Naive thymus-derived CD8-positive, alpha-beta T cell (primary cell): ENCODE results near the gene CLASP1. TPM values are rescaled to one million over a fixed set of nuclear protein-coding genes. Genes with fewer than 3 reads are reported as not detected.
"Not testable (repeated sequence)": the region's sequence is repeated elsewhere in the genome, so short reads cannot be mapped to it uniquely, and the experiment has no call there.

ENCODE experiments used
- ATAC-seq, 2 donors: fragments of 150-1000 bp; cut with Tn5 transposase in 1 of 2; sonication (Bioruptor Pico), chemical (Tn5 transposase) in 1 of 2; 1 replicate in 1 of 2; 2 replicates in 1 of 2; pipeline ENCODE4 v1.10.0; 2021; ENCODE audit warnings: mild to moderate bottlenecking in 2 of 2, moderate library complexity in 2 of 2
- POLR2A ChIA-PET: fragments of 350-600 bp; sonication (Branson Sonifier 250); formaldehyde crosslinking; loops from one replicate; lab custom pipeline; 2021; ENCODE audit warnings: antibody characterized with exemption; lab: Charles Lee
- DNase-seq, 10 donors: peaks; one replicate each; pipeline versions ENCODE4 v3.0.0 to v3.0.0-alpha.2; 2020 to 2022
- H3K27ac Mint-ChIP-seq, 10 donors: one replicate each; pipeline ENCODE4 v1.8.0; 2020 to 2022; ENCODE audit warnings: mild to moderate bottlenecking in 10 of 10, mixed read lengths in 10 of 10, moderate library complexity in 4 of 10, inconsistent platforms in 1 of 10
- H3K27me3 Mint-ChIP-seq, 5 donors: one replicate each; pipeline ENCODE4 v1.8.0; 2021 to 2022; ENCODE audit warnings: mixed read lengths in 5 of 5
- H3K36me3 Mint-ChIP-seq, 3 donors: one replicate each; pipeline ENCODE4 v1.8.0; 2020 to 2022; ENCODE audit warnings: mixed read lengths in 3 of 3, mild to moderate bottlenecking in 2 of 3, inconsistent platforms in 1 of 3
- H3K4me1 Mint-ChIP-seq, 4 donors: one replicate each; pipeline ENCODE4 v1.8.0; 2021 to 2022; ENCODE audit warnings: mixed read lengths in 4 of 4
- H3K4me3 Mint-ChIP-seq, 10 donors: one replicate each; pipeline ENCODE4 v1.8.0; 2020 to 2022; ENCODE audit warnings: mild to moderate bottlenecking in 10 of 10, mixed read lengths in 10 of 10, moderate library complexity in 6 of 10, inconsistent platforms in 1 of 10
- H3K9me3 Mint-ChIP-seq, 9 donors: one replicate each; pipeline ENCODE4 v1.8.0; 2020 to 2022; ENCODE audit warnings: mixed read lengths in 9 of 9, mild to moderate bottlenecking in 3 of 9, inconsistent platforms in 1 of 9, moderate library complexity in 1 of 9
- polyA plus RNA-seq, 3 donors: library from polyadenylated mRNA; unstranded; fragments of 300-500 nt; fragmentation: Illumina TruSeq; gene quantifications; one replicate each; pipeline ENCODE4 v1.2.3, GENCODE V29; 2021
- total RNA-seq, 8 experiments: library from RNA in 2 of 8; stranded (reverse) in 2 of 8; gene quantifications; one replicate each; pipeline ENCODE4 v1.2.3 and lab custom pipeline; 2021 to 2026

CLASP1 gene
- total and polyA plus RNA-seq, 5 experiments from 2014 or later = 10.8 to 73.5 (median 15.2) TPM

DNA sequence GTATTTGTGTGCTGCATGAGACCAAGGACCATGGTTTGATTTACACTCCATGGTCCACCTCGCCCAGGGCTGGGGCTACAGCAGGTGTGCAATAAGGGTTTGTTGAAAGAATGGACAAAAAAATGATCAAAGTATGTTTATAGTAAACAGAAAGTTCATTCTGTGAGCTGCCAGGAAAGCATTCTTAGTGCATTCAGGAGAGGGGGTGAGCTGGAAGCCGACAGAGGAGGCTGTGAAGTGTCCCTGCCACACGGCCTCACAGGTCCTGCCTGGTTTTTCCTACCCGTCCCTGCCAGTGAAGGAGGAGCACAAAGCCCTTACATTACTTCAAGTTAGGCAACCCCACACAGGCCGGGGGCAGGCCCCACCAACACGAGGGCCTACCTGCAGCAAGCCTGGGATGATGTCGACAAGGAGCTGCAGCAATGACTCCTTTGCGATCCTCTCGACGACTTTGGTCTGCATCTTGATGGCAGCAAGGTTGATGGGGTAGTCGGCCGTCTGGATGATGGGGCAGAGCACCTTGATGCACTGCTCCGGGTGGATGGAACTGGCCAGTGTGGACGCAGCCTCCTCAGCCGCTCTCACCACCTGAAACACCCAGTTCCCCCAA, 301.0 kb downstream of the CLASP1 start:
- H3K36me3 Mint-ChIP-seq = peaks cover 5 to 91% (median 26%) of the 10 kb centered on the region in 3 donors
- DNase-seq = no peak

DNA sequence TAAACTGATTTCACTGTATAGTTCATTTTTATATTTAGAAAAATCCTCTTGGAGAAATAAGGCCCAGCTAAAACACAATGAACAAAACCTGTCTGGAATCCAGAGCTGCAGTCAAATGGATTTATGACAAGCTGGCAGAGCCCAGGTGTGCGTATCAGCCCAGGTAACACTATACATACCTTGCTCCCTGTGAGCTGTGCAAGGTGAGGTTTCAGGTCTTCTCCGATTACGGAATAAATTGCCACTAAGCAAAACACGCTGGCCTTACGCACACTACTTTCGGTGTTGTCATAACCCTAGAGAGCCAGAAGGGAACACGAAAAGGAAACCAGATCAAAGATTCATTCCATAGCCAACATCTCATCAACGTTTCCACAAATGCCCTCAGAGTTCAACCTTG, 302.4 kb downstream of the CLASP1 start:
- ATAC-seq (no peak), DNase-seq (no peak)
- Mint-ChIP-seq H3K36me3 (peaks cover 5 to 92% (median 29%) of the 10 kb centered on the region in 3 donors), H3K27me3 (no peaks in the 10 kb centered on the region), H3K27ac (peak overlapping the region in 1 of 10 donors; percentile 41), H3K9me3 (no peaks in the 10 kb centered on the region), H3K4me1 (peaks cover 0 to 2% (median 0%) of the 10 kb centered on the region in 4 donors), H3K4me3 (no peak overlapping the region)
- POLR2A ChIA-PET = no interaction called here

More for the DNA sequence above, 301.0 kb downstream of the CLASP1 start:
- H3K27ac Mint-ChIP-seq = peak overlapping the region in 1 of 10 donors; percentile 82
- peaks cover 0 to 2% (median 0%) of the 10 kb centered on the region in 4 donors for H3K4me1 Mint-ChIP-seq
- POLR2A ChIA-PET = interaction anchor here (0.6 kb wide), 1 partner anchor 27 kb away, joined by 5 read pairs; no protein-coding TSS in a partner anchor
- no peak overlapping the region for H3K4me3 Mint-ChIP-seq
- H3K27me3 Mint-ChIP-seq = no peaks in the 10 kb centered on the region
- no peaks in the 10 kb centered on the region for H3K9me3 Mint-ChIP-seq
- ATAC-seq = no peak

DNA sequence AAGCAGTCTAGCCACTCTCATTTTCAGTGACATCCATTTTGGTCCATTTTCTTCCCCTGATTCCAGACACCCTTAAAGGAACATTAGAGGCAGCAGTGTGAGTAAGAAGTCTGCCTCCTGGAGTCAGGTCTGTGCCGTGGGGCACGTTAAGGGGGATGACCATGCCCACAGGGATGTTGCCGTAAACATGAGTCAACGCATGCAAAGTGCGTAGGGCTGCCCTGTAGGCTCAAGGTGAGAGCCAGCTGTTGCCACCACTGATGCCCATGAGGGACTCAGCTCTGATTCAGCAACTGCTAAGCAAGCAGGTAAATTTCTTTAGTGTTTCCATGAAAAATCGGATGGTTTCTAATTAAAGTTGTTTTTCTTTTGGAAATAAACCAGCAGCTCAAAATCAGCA, 302.9 kb downstream of the CLASP1 start:
- no peak for ATAC-seq
- POLR2A ChIA-PET = no interaction called here
- no peaks in the 10 kb centered on the region for H3K9me3 Mint-ChIP-seq

DNA sequence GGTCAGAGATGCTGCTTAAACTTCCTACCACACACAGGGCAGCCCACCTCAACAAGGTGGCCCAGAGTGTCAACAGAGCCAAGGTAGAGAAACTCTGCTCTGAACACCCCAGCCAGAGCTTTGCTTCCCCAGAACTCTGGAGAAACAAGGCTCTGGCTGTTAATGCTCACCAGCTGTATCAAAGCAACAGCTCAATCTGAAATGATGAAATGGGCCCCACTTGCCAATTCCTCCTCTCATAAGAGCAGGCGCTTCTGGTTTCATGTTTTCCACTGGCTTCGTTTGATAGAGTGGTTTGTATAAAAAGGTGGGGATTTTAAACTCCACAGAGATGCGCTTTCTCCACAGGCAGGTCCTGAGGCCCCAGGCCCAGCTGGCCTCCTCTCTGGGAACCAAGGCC, 303.4 kb downstream of the CLASP1 start:
- Mint-ChIP-seq H3K36me3 (peaks cover 5 to 92% (median 29%) of the 10 kb centered on the region in 3 donors), H3K27ac (no peak overlapping the region)
- POLR2A ChIA-PET = no interaction called here

More for the DNA sequence above, 302.9 kb downstream of the CLASP1 start:
- peaks cover 0 to 2% (median 0%) of the 10 kb centered on the region in 4 donors for H3K4me1 Mint-ChIP-seq
- H3K27ac Mint-ChIP-seq = no peak overlapping the region
- peaks cover 5 to 92% (median 29%) of the 10 kb centered on the region in 3 donors for H3K36me3 Mint-ChIP-seq
- no peak overlapping the region for H3K4me3 Mint-ChIP-seq
- no peaks in the 10 kb centered on the region for H3K27me3 Mint-ChIP-seq
- DNase-seq = no peak

DNA sequence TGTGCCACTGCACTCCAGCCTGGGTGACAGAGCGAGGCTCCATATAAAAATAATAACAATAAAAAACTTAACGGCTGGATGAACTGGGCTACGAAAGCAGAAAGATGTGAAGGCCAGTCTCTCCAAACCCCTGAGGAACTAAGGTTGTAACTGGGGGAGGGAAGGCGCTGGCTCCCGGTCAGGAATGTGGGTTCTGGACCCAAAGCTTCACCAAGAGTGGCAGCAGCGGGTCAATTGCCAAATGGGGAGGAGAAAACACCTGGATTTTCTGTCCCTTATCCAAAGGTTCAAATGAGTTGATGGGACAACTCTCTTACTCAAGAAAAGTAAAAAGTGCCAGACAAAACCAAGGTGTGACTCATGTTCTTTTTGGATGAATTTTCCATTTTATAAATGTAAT, 304.2 kb downstream of the CLASP1 start:
- Mint-ChIP-seq H3K4me1 (peaks cover 0 to 6% (median 0%) of the 10 kb centered on the region in 4 donors), H3K27ac (peak overlapping the region in 1 of 10 donors; percentile 10), H3K36me3 (peaks cover 5 to 92% (median 28%) of the 10 kb centered on the region in 3 donors), H3K9me3 (no peaks in the 10 kb centered on the region), H3K27me3 (no peaks in the 10 kb centered on the region), H3K4me3 (no peak overlapping the region)
- ATAC-seq (no peak), DNase-seq (no peak)
- POLR2A ChIA-PET = no interaction called here

More for the DNA sequence above, 303.4 kb downstream of the CLASP1 start:
- Mint-ChIP-seq H3K4me1 (peaks cover 0 to 3% (median 0%) of the 10 kb centered on the region in 4 donors), H3K4me3 (no peak overlapping the region), H3K9me3 (no peaks in the 10 kb centered on the region), H3K27me3 (no peaks in the 10 kb centered on the region)
- ATAC-seq (no peak), DNase-seq (no peak)

DNA sequence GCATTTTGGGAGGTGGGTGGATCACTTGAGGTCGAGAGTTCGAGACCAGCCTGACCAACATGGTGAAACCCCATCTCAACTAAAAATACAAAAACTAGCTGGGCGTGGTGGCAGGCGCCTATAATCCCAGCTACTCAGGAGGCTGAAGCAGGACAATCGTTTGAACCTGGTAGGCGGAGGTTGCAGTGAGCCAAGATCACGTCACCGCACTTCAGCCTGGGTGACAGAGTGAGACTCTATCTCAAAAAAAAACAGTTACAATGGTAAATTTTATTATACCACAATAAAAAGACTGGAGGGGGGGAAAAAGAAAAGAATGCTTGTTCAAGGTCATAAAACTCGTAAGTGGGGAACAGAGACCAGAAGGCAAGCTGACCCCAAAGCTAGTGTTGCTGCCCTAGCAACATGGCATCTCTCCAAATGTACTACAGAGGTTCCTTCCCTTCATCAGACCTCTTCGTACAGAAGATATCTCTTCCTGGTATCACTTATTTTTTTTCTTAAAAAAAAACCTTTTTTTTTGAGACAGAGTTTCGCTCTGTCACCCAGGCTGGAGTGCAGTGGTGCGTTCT, 305.3 kb downstream of the CLASP1 start:
- H3K4me3 Mint-ChIP-seq, DNase-seq, H3K9me3 Mint-ChIP-seq, H3K4me1 Mint-ChIP-seq, ATAC-seq, POLR2A ChIA-PET, H3K27me3 Mint-ChIP-seq: not testable (repeated sequence)
- H3K36me3 Mint-ChIP-seq = peaks cover 5 to 95% (median 25%) of the 10 kb centered on the region in 3 donors
- H3K27ac Mint-ChIP-seq = peak overlapping the region in 3 of 10 donors; percentile 10 to 41 (median 19)

DNA sequence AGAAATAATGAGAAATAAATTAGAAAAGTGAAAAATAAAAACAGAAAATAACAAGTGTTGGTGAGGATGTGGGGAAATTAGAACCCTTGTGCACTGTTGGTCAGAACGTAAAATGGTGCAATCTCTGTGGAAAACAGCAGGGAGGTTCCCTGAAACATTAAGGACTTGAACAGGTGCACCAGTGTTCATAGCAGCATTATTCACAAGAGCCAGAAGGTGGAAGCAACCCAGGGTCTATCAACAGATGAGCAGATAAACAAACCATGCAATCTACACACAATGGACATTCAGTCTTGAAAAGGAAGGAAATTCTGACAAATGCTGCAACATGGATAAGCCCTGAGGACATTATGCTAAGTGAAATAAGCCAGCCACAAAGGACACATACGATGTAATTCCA, 306.1 kb downstream of the CLASP1 start:
- Mint-ChIP-seq H3K4me3 (no peak overlapping the region), H3K4me1 (peaks cover 0 to 6% (median 0%) of the 10 kb centered on the region in 4 donors), H3K27me3 (no peaks in the 10 kb centered on the region), H3K27ac (peak overlapping the region in 4 of 10 donors; percentile 10 to 61 (median 40)), H3K36me3 (peaks cover 5 to 91% (median 29%) of the 10 kb centered on the region in 3 donors), H3K9me3 (no peaks in the 10 kb centered on the region)
- POLR2A ChIA-PET = no interaction called here
- DNase-seq = no peak
- no peak for ATAC-seq

DNA sequence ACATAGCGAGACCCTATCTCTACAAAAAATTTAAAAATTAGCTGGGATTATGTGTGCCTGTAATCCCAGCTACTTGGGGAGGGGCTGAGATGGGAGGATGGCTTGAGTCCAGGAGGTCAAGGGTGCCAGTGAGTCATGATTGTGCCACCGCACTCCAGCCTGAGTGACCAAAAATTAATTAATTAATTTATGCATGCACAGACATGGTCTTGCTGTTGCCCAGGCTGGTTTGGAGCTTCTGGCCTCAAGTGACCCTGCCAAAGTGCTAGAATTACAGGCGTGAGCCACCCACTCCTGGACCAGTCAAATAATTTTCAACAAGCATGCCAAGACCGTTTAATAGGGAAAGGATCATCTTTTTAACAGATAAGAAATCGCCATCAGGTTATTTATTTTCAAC, 306.5 kb downstream of the CLASP1 start:
- peaks cover 5 to 90% (median 29%) of the 10 kb centered on the region in 3 donors for H3K36me3 Mint-ChIP-seq
- H3K27ac Mint-ChIP-seq = peak overlapping the region in 1 of 10 donors; percentile 25
- no peak for ATAC-seq
- POLR2A ChIA-PET = no interaction called here
- peaks cover 0 to 6% (median 0%) of the 10 kb centered on the region in 4 donors for H3K4me1 Mint-ChIP-seq
- no peaks in the 10 kb centered on the region for H3K27me3 Mint-ChIP-seq
- H3K4me3 Mint-ChIP-seq = no peak overlapping the region
- no peak for DNase-seq
- H3K9me3 Mint-ChIP-seq = no peaks in the 10 kb centered on the region

DNA sequence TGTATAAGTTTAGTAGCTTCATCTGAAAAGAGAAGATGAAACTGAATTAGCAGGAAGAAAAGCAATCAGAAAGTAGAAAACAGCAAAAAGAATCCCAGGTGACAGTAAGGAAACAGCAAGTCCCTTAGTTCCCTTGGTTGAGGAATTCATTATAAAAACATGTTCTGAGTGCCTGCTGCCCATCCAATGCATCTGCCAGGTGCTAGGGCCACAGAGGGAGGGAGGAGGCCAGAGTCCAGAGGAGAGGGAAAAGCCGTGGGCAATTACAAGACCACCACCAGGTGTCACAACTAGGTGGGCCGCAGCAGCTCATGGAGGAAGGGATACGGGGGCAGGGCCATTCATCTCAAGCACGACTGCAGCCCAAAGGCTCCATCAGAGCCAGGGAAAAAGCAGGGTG, 308.3 kb downstream of the CLASP1 start:
- no peak for DNase-seq
- Mint-ChIP-seq H3K27me3 (no peaks in the 10 kb centered on the region), H3K9me3 (no peaks in the 10 kb centered on the region), H3K4me1 (peaks cover 0 to 6% (median 2%) of the 10 kb centered on the region in 4 donors), H3K4me3 (no peak overlapping the region), H3K27ac (peak overlapping the region in 4 of 10 donors; percentile 5 to 63 (median 32)), H3K36me3 (peaks cover 0 to 72% (median 21%) of the 10 kb centered on the region in 3 donors)
- POLR2A ChIA-PET = no interaction called here
- ATAC-seq = no peak

DNA sequence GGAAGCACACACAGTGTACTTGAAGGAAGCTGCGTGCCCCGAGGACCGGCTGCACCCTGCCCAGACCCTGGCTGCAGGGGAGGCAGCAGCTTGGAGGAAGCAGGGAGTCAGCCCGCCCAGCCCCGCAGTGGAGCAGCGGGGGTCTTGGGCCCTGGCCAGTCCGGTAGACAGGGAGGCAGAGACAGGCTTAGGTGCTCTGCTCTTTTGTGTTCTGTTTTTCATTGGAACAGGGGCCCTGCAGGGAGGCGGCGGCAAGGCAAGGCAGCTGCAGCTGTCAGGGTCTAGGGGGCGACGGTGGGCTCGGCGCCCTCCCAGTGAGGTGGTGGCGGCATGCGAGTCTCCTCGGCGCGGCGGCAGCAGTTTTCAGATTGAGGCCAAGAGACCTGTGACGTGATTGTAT, 311.0 kb downstream of the CLASP1 start:
- peaks cover 0 to 12% (median 3%) of the 10 kb centered on the region in 4 donors for H3K4me1 Mint-ChIP-seq
- POLR2A ChIA-PET = no interaction called here
- ATAC-seq (no peak), DNase-seq (no peak)
- H3K27me3 Mint-ChIP-seq = no peaks in the 10 kb centered on the region
- peaks cover 0 to 48% (median 10%) of the 10 kb centered on the region in 3 donors for H3K36me3 Mint-ChIP-seq
- H3K9me3 Mint-ChIP-seq = no peaks in the 10 kb centered on the region
- H3K4me3 Mint-ChIP-seq = no peak overlapping the region
- H3K27ac Mint-ChIP-seq = peak overlapping the region in 1 of 10 donors; percentile 49

DNA sequence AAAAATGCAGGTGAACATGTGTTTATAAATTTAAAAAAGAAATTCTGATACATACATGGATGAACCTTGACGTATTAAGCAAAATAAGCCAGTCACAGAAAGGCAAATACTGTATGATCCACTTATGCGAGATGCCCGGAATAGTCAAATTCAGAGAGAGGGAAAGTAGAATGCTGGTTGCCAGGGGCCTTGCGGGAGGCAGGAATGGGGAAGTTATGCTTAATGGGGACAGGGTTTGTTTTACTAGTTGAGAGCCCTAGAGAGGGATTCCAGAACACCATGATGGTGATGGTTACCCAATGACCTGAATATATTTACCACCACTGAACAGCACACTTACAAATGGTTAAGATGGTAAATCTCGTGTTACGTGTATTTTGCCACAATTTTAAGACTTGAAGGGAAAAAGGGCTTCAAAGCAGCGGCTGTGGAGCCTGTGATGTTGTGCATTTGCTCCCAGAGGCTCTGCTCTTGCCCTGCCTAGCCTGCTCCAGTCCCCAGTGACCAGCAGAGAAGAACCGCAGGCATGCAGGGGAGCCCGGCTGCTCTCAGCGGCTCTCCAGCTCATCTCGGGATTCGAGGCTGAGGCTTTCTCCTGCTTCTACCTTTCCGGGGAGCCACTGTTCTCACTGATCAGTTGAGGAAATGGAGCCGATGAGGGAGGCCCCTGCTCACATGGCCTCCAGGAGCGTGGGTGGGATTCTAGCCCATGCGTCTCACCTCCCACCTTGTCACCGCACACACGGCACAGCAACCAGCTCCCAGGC, 312.6 kb downstream of the CLASP1 start:
- H3K27me3 Mint-ChIP-seq = no peaks in the 10 kb centered on the region
- H3K4me3 Mint-ChIP-seq = no peak overlapping the region
- ATAC-seq = no peak
- H3K27ac Mint-ChIP-seq = peak overlapping the region in 3 of 10 donors; percentile 8 to 69 (median 36)
- POLR2A ChIA-PET = no interaction called here
- DNase-seq = no peak
- peaks cover 0 to 35% (median 6%) of the 10 kb centered on the region in 3 donors for H3K36me3 Mint-ChIP-seq
- H3K9me3 Mint-ChIP-seq = no peaks in the 10 kb centered on the region
- H3K4me1 Mint-ChIP-seq = peaks cover 0 to 12% (median 4%) of the 10 kb centered on the region in 4 donors

DNA sequence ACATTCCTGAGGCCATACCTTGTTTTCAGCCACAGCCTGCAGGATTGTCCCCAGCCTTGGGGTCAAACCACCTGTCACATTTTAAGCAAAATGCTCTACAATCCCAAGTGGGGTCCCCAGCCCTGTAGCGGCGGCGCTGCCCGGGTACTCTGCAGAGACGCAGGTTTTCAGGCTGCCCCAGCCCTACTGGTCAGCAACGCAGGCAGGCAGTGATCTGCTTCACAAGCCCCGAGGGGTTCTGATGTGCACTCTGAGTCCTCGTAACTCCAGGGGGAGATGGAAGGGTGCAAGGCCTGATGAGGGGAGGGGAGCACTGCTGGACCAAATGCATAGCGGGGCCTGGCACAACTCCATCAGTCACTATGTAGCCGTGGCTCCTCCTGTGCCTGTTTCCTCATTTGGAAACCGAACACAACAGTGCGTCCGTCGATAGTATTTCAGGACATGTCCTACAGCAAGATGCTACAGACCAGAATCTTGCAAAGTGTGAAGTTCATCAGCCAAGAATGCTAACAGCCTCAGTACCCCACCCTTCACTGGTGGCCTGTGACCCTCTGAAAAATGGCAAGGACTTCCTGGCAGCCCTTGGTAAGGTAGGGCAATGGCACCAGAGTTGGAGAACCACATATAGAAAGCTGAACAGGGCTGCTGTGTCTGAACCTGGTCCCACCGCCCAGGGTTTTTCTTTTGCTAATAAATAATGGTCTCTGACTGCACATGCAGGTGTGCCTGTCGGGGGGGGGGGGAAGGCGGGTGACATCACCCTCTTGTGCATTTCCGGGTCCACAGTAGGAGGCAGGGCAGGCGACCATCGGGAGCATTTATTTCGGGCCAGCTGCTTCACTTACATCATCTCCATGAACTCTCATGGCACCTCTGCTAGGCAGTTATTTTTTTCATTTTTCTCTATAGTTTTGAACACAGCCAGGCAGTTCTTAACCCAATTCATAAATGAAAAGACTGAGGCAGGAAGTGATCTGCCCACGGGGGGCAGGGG, 313.7 kb downstream of the CLASP1 start:
- POLR2A ChIA-PET = no interaction called here
- Mint-ChIP-seq H3K4me3 (no peak overlapping the region), H3K4me1 (peaks cover 0 to 12% (median 2%) of the 10 kb centered on the region in 4 donors), H3K9me3 (no peaks in the 10 kb centered on the region), H3K27ac (peak overlapping the region in 3 of 10 donors; percentile 41 to 77 (median 69)), H3K36me3 (peaks cover 0 to 24% (median 6%) of the 10 kb centered on the region in 3 donors), H3K27me3 (no peaks in the 10 kb centered on the region)
- no peak for ATAC-seq
- no peak for DNase-seq
